M059J (cell line): ENCODE data around the gene ABR. TPM values are rescaled to one million over a fixed set of nuclear protein-coding genes. Genes with fewer than 3 reads are reported as not detected.
"Not testable (repeated sequence)": the region's sequence is repeated elsewhere in the genome, so short reads cannot be mapped to it uniquely, and the experiment has no call there.

ENCODE experiments used
- DNase-seq: peaks from one replicate; pipeline ENCODE4 v3.0.0-alpha.2; 2012; ENCODE audit warnings: low read depth
- total RNA-seq: library from RNA; depleted of rRNA; stranded (reverse); fragments of >200 nt; shearing (Covaris generic); gene quantifications from 2 replicates; pipeline ENCODE4 v1.2.3, GENCODE V29; 2014

Gene ABR
- total RNA-seq, 1 experiment from 2014 or later = 47.3 TPM

GRCh38 chr17:1008008-1008761, 171.6 kb downstream of the ABR start:
- no peak for DNase-seq

- DNase-seq = no peak
Measured at GRCh38 chr17:1007310-1008007, 172.3 kb downstream of the ABR start.

GRCh38 chr17:1006054-1006453, 173.7 kb downstream of the ABR start:
- no peak for DNase-seq

- DNase-seq = peak; percentile 33
Measured at GRCh38 chr17:1005361-1005946, 174.3 kb downstream of the ABR start.

- no peak for DNase-seq
Measured at GRCh38 chr17:1004769-1005295, 174.9 kb downstream of the ABR start.

- DNase-seq = no peak
Measured at GRCh38 chr17:1003972-1004768, 175.6 kb downstream of the ABR start.

GRCh38 chr17:1003633-1003971, 176.2 kb downstream of the ABR start:
- DNase-seq = no peak

GRCh38 chr17:1002771-1003555, 176.8 kb downstream of the ABR start:
- no peak for DNase-seq

GRCh38 chr17:1002412-1002753, 177.4 kb downstream of the ABR start:
- DNase-seq = no peak

GRCh38 chr17:1001640-1002411, 178.0 kb downstream of the ABR start:
- DNase-seq = peak; percentile 58

GRCh38 chr17:1000597-1001461, 179.0 kb downstream of the ABR start:
- peak; percentile 73 for DNase-seq

- no peak for DNase-seq
Measured at GRCh38 chr17:998111-998510, 181.7 kb downstream of the ABR start.

- peak; percentile 95 for DNase-seq
Measured at GRCh38 chr17:996554-997344, 183.0 kb downstream of the ABR start, which contains the start of gene TIMM22. Gene TIMM22, plus strand, starts transcription at chr17:997129. Its CDS starts 14 bp downstream, at chr17:997143.

GRCh38 chr17:995324-995723, 184.5 kb downstream of the ABR start:
- DNase-seq = not testable (repeated sequence)

GRCh38 chr17:992933-993332, 186.8 kb downstream of the ABR start:
- DNase-seq = no peak

GRCh38 chr17:988561-988960, 191.2 kb downstream of the ABR start:
- no peak for DNase-seq

GRCh38 chr17:987931-988330, 191.8 kb downstream of the ABR start:
- DNase-seq = no peak

- DNase-seq = no peak
Measured at GRCh38 chr17:986322-986929, 193.4 kb downstream of the ABR start.
